ENCODE data around the gene MASTL. TPM values are rescaled to one million over a fixed set of nuclear protein-coding genes. Genes with fewer than 3 reads are reported as not detected.

Gene MASTL
- total and polyA plus RNA-seq, 4 donors, result 1.4 to 9.4 (median 3.2) TPM

- TF ChIP-seq ZBTB33 (IDR thresholded peaks at IDR 0.05), result no peak
- no peak for TF ChIP-seq NR2F2 (IDR thresholded peaks at IDR 0.05)
- TF ChIP-seq TAF1 (conservative IDR thresholded peaks at IDR 0.05), result no peak
- no peak for TF ChIP-seq MAX (IDR thresholded peaks at IDR 0.05)
- no peak for TF ChIP-seq YY1 (IDR thresholded peaks at IDR 0.05)
These were observed 2.0 kb downstream of the MASTL start (continued) for GRCh38 chr10:27157150-27157549.

GRCh38 chr10:27158421-27158820 is 3.3 kb downstream of the MASTL start:
- TF ChIP-seq JUND (IDR thresholded peaks at IDR 0.05), result no peak
- no peak for TF ChIP-seq TAF1 (conservative IDR thresholded peaks at IDR 0.05)
- TF ChIP-seq GABPA (IDR thresholded peaks at IDR 0.05 in 1 of 2, conservative IDR thresholded peaks at IDR 0.05 in 1 of 2), result no peak
- TF ChIP-seq CTCF (IDR thresholded peaks at IDR 0.05; ENCODE audit: low read depth, low read length, missing input control), result no peak
- TF ChIP-seq SP1 (IDR thresholded peaks at IDR 0.05), result no peak
- TF ChIP-seq ZBTB33 (IDR thresholded peaks at IDR 0.05), result no peak
- TF ChIP-seq RAD21 (IDR thresholded peaks at IDR 0.05), result no peak
- TF ChIP-seq NR2F2 (IDR thresholded peaks at IDR 0.05), result no peak
- TF ChIP-seq YY1 (IDR thresholded peaks at IDR 0.05), result no peak
- no peak for TF ChIP-seq MAX (IDR thresholded peaks at IDR 0.05)
- TF ChIP-seq RXRA (IDR thresholded peaks at IDR 0.05), result no peak
- no peak for TF ChIP-seq FOXA2 (IDR thresholded peaks at IDR 0.05)
- TF ChIP-seq REST (IDR thresholded peaks at IDR 0.05), result no peak
- no peak for TF ChIP-seq HNF4G (IDR thresholded peaks at IDR 0.05)
- H3K36me3 ChIP-seq (ENCODE audit: control insufficient read depth in 4 of 4, insufficient read depth in 3 of 4, low read depth in 1 of 4, low read length in 3 of 4), result peaks cover 3 to 13% (median 5%) of the 10 kb centered on the region in 4 donors

More at GRCh38 chr10:27158421-27158820, 3.3 kb downstream of the MASTL start:
- H3K9me3 ChIP-seq (ENCODE audit: control insufficient read depth in 4 of 4, low read length in 3 of 4), result no peaks in the 10 kb centered on the region
- H3K4me1 ChIP-seq (ENCODE audit: control insufficient read depth in 4 of 4, insufficient read depth in 4 of 4, low read length in 3 of 4), result peaks cover 0 to 7% (median 3%) of the 10 kb centered on the region in 4 donors
- H3K27me3 ChIP-seq (ENCODE audit: control insufficient read depth in 4 of 4, insufficient read depth in 4 of 4, low read length in 3 of 4), result no peaks in the 10 kb centered on the region
- H3K27ac ChIP-seq (ENCODE audit: low read depth in 1 of 2, low read length in 2 of 2), result no peak overlapping the region
- no peak overlapping the region for H3K4me3 ChIP-seq (ENCODE audit: low read depth in 1 of 3, low read length in 3 of 3)
- H3K9ac ChIP-seq (ENCODE audit: low read depth in 1 of 2, low read length in 2 of 2), result no peak overlapping the region
- no peak for DNase-seq (ENCODE audit: low spot score)
